Astrocyte of the spinal cord (primary cell): ENCODE data around the gene CAPS.

ENCODE experiments used
- DNase-seq: peaks from one replicate; pipeline ENCODE4 v3.0.0; 2011; ENCODE audit warnings: low read depth, low spot score
- H3K4me3 ChIP-seq: 2 replicates; pipeline ENCODE4 v1.5.1; 2011; ENCODE audit warnings: low read depth, mild to moderate bottlenecking, low read length, moderate library complexity
- in situ Hi-C: cut with HindIII; loops from 2 replicates; pipeline ENCODE4 v1.10.0; 2017; ENCODE audit warnings: low sequenced_read_pairs
- TF ChIP-seq, protein P1 (sequence below): IDR thresholded peaks from 2 replicates; pipeline ENCODE4 v1.5.1; 2012; ENCODE audit warnings: low read depth, mild to moderate bottlenecking, low read length, inconsistent platforms

The CAPS gene

GRCh38 chr19:5934774-5935472 is 20.9 kb downstream of the CAPS start:
- H3K4me3 ChIP-seq, result no peak overlapping the region
- peak; percentile 50 for DNase-seq
- TF ChIP-seq, protein P1, sequence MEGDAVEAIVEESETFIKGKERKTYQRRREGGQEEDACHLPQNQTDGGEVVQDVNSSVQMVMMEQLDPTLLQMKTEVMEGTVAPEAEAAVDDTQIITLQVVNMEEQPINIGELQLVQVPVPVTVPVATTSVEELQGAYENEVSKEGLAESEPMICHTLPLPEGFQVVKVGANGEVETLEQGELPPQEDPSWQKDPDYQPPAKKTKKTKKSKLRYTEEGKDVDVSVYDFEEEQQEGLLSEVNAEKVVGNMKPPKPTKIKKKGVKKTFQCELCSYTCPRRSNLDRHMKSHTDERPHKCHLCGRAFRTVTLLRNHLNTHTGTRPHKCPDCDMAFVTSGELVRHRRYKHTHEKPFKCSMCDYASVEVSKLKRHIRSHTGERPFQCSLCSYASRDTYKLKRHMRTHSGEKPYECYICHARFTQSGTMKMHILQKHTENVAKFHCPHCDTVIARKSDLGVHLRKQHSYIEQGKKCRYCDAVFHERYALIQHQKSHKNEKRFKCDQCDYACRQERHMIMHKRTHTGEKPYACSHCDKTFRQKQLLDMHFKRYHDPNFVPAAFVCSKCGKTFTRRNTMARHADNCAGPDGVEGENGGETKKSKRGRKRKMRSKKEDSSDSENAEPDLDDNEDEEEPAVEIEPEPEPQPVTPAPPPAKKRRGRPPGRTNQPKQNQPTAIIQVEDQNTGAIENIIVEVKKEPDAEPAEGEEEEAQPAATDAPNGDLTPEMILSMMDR, result no peak
- in situ Hi-C loops, result no loop called here

- no peak for DNase-seq
- in situ Hi-C loops, result no loop called here
- no peak overlapping the region for H3K4me3 ChIP-seq
- TF ChIP-seq, protein P1, result no peak
These were observed 21.6 kb downstream of the CAPS start for GRCh38 chr19:5935473-5936291.

DNA sequence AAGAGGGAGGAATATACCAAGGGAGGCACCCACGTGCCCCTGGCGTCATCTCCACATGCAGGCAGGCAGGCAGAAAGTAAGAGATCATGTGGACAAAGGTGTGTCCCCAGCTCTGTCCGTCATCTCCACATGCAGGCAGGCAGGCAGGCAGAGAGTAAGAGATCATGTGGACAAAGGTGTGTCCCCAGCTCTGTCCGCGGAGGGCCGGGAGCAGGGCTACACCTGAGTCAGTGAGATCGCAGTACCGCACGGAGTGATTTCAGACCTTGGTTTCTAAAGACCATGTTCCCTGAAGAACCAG is 22.2 kb downstream of the CAPS start:
- no peak for DNase-seq
- in situ Hi-C loops, result no loop called here
- TF ChIP-seq, protein P1, result no peak
- H3K4me3 ChIP-seq, result no peak overlapping the region

GRCh38 chr19:5937550-5937949 is 23.5 kb downstream of the CAPS start:
- DNase-seq, result no peak
- in situ Hi-C loops, result no loop called here
- no peak overlapping the region for H3K4me3 ChIP-seq
- TF ChIP-seq, protein P1, result no peak

GRCh38 chr19:5940260-5941208 is 26.5 kb downstream of the CAPS start:
- in situ Hi-C loops, result no loop called here
- H3K4me3 ChIP-seq, result no peak overlapping the region
- no peak for DNase-seq
- TF ChIP-seq, protein P1, result no peak

DNA sequence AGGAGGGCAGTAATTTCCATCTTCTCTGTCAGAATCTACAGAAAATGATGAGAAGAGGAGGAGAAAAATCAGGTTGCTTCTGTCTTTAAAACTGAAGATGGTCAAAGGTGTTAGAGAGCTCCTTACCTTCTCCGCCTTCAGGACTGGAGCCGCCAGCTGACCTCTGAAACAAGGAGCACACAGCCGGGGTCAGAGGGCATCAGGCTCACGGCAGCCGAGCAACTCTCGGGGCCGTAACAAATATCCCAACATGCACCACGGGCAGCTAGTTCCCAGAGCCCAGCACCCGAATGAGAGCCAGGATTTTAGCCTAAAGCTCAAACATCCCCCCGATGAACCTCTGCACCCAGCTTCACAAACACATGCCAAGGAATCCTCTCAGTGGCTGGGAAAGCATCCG is 27.6 kb downstream of the CAPS start:
- TF ChIP-seq, protein P1, result no peak
- no peak for DNase-seq
- in situ Hi-C loops, result no loop called here
- no peak overlapping the region for H3K4me3 ChIP-seq
